Keratinocyte (primary cell): ENCODE results near the gene TPRN.

ENCODE experiments used
- CTCF ChIP-seq, 3 experiments: IDR thresholded peaks in 1 of 3; conservative IDR thresholded peaks in 1 of 3; optimal IDR thresholded peaks in 1 of 3; 2 replicates in 2 of 3; 3 replicates in 1 of 3; pipeline versions ENCODE3 to v1.5.1; 2011; ENCODE audit warnings: low read length in 3 of 3, mild to moderate bottlenecking in 3 of 3, moderate library complexity in 2 of 3, control low read depth in 1 of 3, inconsistent platforms in 1 of 3; ENCODE audit not compliant: insufficient read depth in 2 of 3; ENCODE audit errors: extremely low read depth in 1 of 3
- EZH2 ChIP-seq: IDR thresholded peaks from one replicate; pipeline ENCODE4 v1.6.1; 2012; ENCODE audit warnings: inconsistent platforms, mild to moderate bottlenecking, low read length, moderate library complexity

DNA sequence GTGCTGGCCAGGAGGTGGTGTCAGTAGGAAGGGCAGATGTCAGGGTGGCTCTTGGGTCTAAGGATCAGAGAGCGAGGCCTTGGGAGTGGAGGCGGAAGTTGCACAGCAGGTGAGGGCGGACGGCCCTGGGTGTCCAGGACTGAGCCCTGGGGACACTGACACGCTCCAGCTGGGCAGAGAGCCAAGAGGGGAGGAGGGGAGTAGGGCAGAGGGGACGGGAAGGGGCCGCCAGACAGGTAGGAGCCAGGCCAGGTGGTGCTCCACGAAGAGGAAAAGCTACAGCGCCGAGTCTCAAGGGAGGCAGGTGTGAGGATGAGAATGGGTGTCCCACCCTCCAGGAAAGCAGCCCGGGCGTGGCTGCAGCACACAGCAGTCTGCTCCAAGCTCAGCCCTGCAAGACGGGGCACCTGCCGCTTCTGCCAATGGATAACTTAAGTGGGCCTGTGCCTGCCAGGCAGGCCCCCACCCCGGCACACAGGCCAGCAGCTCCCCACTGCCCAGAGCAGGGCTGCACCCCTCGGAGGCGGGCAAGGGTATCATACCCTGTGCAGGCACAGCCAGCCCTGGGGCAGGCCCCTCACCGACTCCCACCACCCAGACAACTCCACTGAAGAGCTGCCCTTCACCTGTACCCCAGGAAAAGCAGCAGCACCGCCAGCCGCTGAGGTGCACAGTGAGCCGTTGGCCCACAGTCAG, 4.9 kb downstream of the TPRN start:
- no peak for TF ChIP-seq CTCF (optimal IDR thresholded peaks at IDR 0.05 in 1 of 3, IDR thresholded peaks at IDR 0.05 in 1 of 3, conservative IDR thresholded peaks at IDR 0.05 in 1 of 3; ENCODE audit: extremely low read depth in 1 of 3, insufficient read depth in 2 of 3, low read length in 3 of 3)
- no peak for TF ChIP-seq EZH2
